Activated T-cell treated with anti-CD3 and anti-CD28 coated beads, Interleukin-2, amount 50 U/mL, for 72 hours (primary cell): ENCODE results near the gene NLRP1. TPM values are rescaled to one million over a fixed set of nuclear protein-coding genes. Genes with fewer than 3 reads are reported as not detected.

Source experiments
- ATAC-seq, 2 donors: fragments of 150-1000 bp; cut with Tn5 transposase; replicated peaks in 1 of 2; 2 replicates each; pipeline ENCODE4 v1.10.0; 2021; ENCODE audit warnings: moderate library complexity in 2 of 2, mild to moderate bottlenecking in 1 of 2
- DNase-seq, 2 donors: peaks; one replicate each; pipeline ENCODE4 v3.0.0; 2021 to 2022; ENCODE audit warnings: mixed read lengths in 1 of 2
- H3K27ac Mint-ChIP-seq: one replicate; pipeline ENCODE4 v1.8.0; 2022; ENCODE audit warnings: mild to moderate bottlenecking, moderate library complexity, mixed read lengths
- H3K27me3 Mint-ChIP-seq: one replicate; pipeline ENCODE4 v1.8.0; 2022; ENCODE audit warnings: low read depth, mixed read lengths
- H3K36me3 Mint-ChIP-seq, 2 donors: one replicate each; pipeline ENCODE4 v1.8.0; 2022; ENCODE audit warnings: mixed read lengths in 2 of 2, mild to moderate bottlenecking in 1 of 2; ENCODE audit not compliant: insufficient read depth in 2 of 2
- H3K4me1 Mint-ChIP-seq: one replicate; pipeline ENCODE4 v1.8.0; 2022; ENCODE audit warnings: low read depth, mixed read lengths
- H3K4me3 Mint-ChIP-seq, 2 donors: one replicate each; pipeline ENCODE4 v1.8.0; 2022; ENCODE audit warnings: mild to moderate bottlenecking in 2 of 2, mixed read lengths in 2 of 2, moderate library complexity in 2 of 2
- H3K9me3 Mint-ChIP-seq, 2 donors: one replicate each; pipeline ENCODE4 v1.8.0; 2022; ENCODE audit warnings: mixed read lengths in 2 of 2
- total RNA-seq, 2 donors: library from RNA; stranded (reverse); gene quantifications; one replicate each; pipeline ENCODE4 v1.2.3, GENCODE V29; 2022

Gene NLRP1
- total RNA-seq, 2 donors from 2014 or later, result 79.0 to 83.9 TPM

GRCh38 chr17:5607946-5608345, 23.6 kb upstream of the NLRP1 start:
- no peak overlapping the region for H3K4me3 Mint-ChIP-seq
- H3K36me3 Mint-ChIP-seq, result no peaks in the 10 kb centered on the region
- H3K27ac Mint-ChIP-seq, result no peak overlapping the region
- DNase-seq, result no peak
- no peaks in the 10 kb centered on the region for H3K4me1 Mint-ChIP-seq
- no peaks in the 10 kb centered on the region for H3K9me3 Mint-ChIP-seq
- H3K27me3 Mint-ChIP-seq, result peaks cover 23% of the 10 kb centered on the region
- no peak for ATAC-seq

- Mint-ChIP-seq H3K27ac (no peak overlapping the region), H3K36me3 (no peaks in the 10 kb centered on the region), H3K9me3 (no peaks in the 10 kb centered on the region), H3K4me1 (no peaks in the 10 kb centered on the region), H3K27me3 (peaks cover 44% of the 10 kb centered on the region), H3K4me3 (no peak overlapping the region)
- DNase-seq (no peak), ATAC-seq (no peak)
Observed at GRCh38 chr17:5605452-5605851, 21.1 kb upstream of the NLRP1 start.

DNA sequence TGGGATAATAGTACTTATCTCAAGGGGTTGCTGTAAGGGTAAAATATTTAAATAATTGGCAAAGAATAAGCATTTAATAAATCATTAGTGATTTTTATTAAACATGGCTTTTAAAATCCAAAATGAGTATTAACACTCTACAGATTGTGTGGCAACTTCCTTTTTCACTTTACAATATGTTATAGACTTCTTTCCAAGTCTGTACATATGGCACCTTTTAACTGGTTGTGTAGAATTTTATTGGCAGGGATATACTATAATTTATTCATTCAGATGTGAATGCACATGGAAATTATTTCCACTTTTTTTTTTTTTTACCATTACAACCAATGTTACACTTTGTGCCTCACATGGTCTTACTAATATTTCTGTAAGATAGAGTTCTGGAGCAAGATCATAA, 15.7 kb upstream of the NLRP1 start:
- Mint-ChIP-seq H3K27me3 (peaks cover 70% of the 10 kb centered on the region), H3K27ac (no peak overlapping the region), H3K4me3 (no peak overlapping the region), H3K4me1 (no peaks in the 10 kb centered on the region), H3K9me3 (no peaks in the 10 kb centered on the region), H3K36me3 (no peaks in the 10 kb centered on the region)
- ATAC-seq (no peak), DNase-seq (no peak)

DNA sequence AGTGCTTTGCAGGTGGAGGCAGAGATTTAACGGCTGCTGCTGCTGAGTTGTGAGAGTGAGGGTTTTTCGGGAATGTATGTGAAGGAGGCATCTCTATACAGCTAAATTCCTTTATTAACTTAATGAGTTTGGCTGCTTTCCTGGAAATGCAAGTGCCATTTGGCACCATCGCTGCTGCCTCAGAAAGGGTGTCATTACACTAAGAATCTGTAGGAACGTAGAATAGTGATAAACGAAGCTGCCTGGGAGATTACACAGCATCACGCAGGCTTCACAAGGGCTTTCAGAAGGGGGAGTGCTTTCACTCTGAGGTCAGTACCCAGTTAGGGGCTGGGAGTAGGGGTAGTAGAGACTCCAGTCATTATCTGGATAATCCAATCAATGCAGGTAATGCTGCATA, 14.1 kb upstream of the NLRP1 start:
- H3K27me3 Mint-ChIP-seq, result peaks cover 73% of the 10 kb centered on the region
- no peaks in the 10 kb centered on the region for H3K9me3 Mint-ChIP-seq
- H3K4me1 Mint-ChIP-seq, result no peaks in the 10 kb centered on the region
- H3K36me3 Mint-ChIP-seq, result no peaks in the 10 kb centered on the region
- ATAC-seq, result no peak
- no peak overlapping the region for H3K27ac Mint-ChIP-seq
- DNase-seq, result no peak
- H3K4me3 Mint-ChIP-seq, result no peak overlapping the region

GRCh38 chr17:5596421-5596820, 12.1 kb upstream of the NLRP1 start:
- H3K4me1 Mint-ChIP-seq, result no peaks in the 10 kb centered on the region
- ATAC-seq (no peak), DNase-seq (no peak)
- no peak overlapping the region for H3K27ac Mint-ChIP-seq
- no peaks in the 10 kb centered on the region for H3K9me3 Mint-ChIP-seq
- peaks cover 61% of the 10 kb centered on the region for H3K27me3 Mint-ChIP-seq
- no peaks in the 10 kb centered on the region for H3K36me3 Mint-ChIP-seq
- H3K4me3 Mint-ChIP-seq, result no peak overlapping the region

- no peak for DNase-seq
- Mint-ChIP-seq H3K27me3 (peaks cover 55% of the 10 kb centered on the region), H3K36me3 (no peaks in the 10 kb centered on the region), H3K4me3 (no peak overlapping the region), H3K4me1 (no peaks in the 10 kb centered on the region), H3K9me3 (no peaks in the 10 kb centered on the region), H3K27ac (no peak overlapping the region)
- no peak for ATAC-seq
Observed at GRCh38 chr17:5595831-5596230, 11.5 kb upstream of the NLRP1 start.

GRCh38 chr17:5592382-5592781, 8.1 kb upstream of the NLRP1 start:
- no peak overlapping the region for H3K27ac Mint-ChIP-seq
- peaks cover 5% of the 10 kb centered on the region for H3K4me1 Mint-ChIP-seq
- no peaks in the 10 kb centered on the region for H3K36me3 Mint-ChIP-seq
- H3K4me3 Mint-ChIP-seq, result no peak overlapping the region
- DNase-seq, result no peak
- H3K27me3 Mint-ChIP-seq, result peaks cover 28% of the 10 kb centered on the region
- no peak for ATAC-seq
- H3K9me3 Mint-ChIP-seq, result no peaks in the 10 kb centered on the region

- Mint-ChIP-seq H3K27me3 (peaks cover 24% of the 10 kb centered on the region), H3K4me3 (no peak overlapping the region), H3K9me3 (no peaks in the 10 kb centered on the region), H3K27ac (no peak overlapping the region), H3K4me1 (peaks cover 9% of the 10 kb centered on the region), H3K36me3 (no peaks in the 10 kb centered on the region)
- no peak for DNase-seq
- ATAC-seq, result no peak
Observed at GRCh38 chr17:5591966-5592365, 7.7 kb upstream of the NLRP1 start.

DNA sequence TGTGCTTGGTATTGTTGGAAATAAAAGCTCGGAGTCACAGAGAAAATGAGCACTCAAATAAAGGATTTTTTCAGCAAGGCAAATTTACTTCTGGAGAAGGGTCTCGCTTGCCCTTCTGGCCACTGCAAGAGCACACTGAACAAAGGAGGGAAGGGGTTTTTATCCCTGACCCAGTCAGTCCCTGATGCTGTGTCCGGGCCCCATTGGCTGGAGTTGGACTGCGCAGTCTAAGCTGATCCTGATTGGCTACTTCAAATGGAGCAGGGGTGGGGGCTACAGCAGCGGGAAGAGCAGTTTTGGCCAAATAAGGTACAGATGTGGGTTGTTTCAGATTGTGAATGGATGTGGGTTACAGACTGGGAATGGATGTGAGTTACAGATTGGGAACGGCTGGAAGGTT, 4.3 kb upstream of the NLRP1 start:
- DNase-seq, result no peak
- Mint-ChIP-seq H3K4me3 (no peak overlapping the region), H3K9me3 (no peaks in the 10 kb centered on the region), H3K27ac (no peak overlapping the region), H3K27me3 (no peaks in the 10 kb centered on the region), H3K36me3 (peaks cover 0 to 3% of the 10 kb centered on the region in 2 donors), H3K4me1 (peaks cover 42% of the 10 kb centered on the region)
- ATAC-seq, result no peak

GRCh38 chr17:5587438-5588032, 3.2 kb upstream of the NLRP1 start:
- H3K4me3 Mint-ChIP-seq, result peak overlapping the region; percentile 18 to 67
- H3K36me3 Mint-ChIP-seq, result peaks cover 0 to 5% of the 10 kb centered on the region in 2 donors
- no peaks in the 10 kb centered on the region for H3K27me3 Mint-ChIP-seq
- peak; percentile 41 to 65 for DNase-seq
- no peak for ATAC-seq
- H3K9me3 Mint-ChIP-seq, result no peaks in the 10 kb centered on the region
- peaks cover 50% of the 10 kb centered on the region for H3K4me1 Mint-ChIP-seq
- peak overlapping the region; percentile 51 for H3K27ac Mint-ChIP-seq

GRCh38 chr17:5585836-5586521, 1.7 kb upstream of the NLRP1 start:
- Mint-ChIP-seq H3K36me3 (peaks cover 0 to 8% of the 10 kb centered on the region in 2 donors), H3K9me3 (no peaks in the 10 kb centered on the region), H3K27me3 (no peaks in the 10 kb centered on the region), H3K4me1 (peaks cover 64% of the 10 kb centered on the region), H3K27ac (peak overlapping the region; percentile 31), H3K4me3 (peak overlapping the region; percentile 57 to 61)
- ATAC-seq, result peak; percentile 12 to 16
- DNase-seq, result peak; percentile 32 to 39

DNA sequence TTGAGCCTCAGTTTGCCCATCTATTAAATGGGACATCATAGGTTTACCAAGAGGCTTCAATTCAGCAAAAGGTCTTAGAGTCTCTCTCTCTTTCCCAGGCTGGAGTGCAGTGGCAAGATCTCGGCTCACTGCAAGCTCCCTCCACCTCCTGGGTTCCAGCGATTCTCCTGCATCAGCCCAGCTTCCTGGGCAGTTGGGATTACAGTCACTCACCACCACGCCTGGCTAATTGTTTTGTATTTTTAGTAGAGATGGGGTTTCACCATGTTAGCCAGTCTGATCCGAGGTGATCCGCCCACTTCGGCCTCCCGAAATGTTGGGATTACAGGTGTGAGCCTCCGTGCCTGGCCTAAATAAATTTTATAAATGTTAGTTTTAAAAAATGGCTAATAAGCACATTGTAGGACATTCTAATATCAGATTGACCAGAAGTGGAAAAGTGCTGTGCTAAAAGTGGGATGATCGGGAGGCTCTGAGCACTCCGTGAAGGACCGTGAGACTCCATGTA, 1.0 kb upstream of the NLRP1 start:
- Mint-ChIP-seq H3K36me3 (peaks cover 0 to 9% of the 10 kb centered on the region in 2 donors), H3K9me3 (no peaks in the 10 kb centered on the region), H3K4me3 (peak overlapping the region; percentile 96 to 97), H3K4me1 (peaks cover 70% of the 10 kb centered on the region), H3K27ac (no peak overlapping the region), H3K27me3 (no peaks in the 10 kb centered on the region)
- ATAC-seq (no peak), DNase-seq (no peak)

DNA sequence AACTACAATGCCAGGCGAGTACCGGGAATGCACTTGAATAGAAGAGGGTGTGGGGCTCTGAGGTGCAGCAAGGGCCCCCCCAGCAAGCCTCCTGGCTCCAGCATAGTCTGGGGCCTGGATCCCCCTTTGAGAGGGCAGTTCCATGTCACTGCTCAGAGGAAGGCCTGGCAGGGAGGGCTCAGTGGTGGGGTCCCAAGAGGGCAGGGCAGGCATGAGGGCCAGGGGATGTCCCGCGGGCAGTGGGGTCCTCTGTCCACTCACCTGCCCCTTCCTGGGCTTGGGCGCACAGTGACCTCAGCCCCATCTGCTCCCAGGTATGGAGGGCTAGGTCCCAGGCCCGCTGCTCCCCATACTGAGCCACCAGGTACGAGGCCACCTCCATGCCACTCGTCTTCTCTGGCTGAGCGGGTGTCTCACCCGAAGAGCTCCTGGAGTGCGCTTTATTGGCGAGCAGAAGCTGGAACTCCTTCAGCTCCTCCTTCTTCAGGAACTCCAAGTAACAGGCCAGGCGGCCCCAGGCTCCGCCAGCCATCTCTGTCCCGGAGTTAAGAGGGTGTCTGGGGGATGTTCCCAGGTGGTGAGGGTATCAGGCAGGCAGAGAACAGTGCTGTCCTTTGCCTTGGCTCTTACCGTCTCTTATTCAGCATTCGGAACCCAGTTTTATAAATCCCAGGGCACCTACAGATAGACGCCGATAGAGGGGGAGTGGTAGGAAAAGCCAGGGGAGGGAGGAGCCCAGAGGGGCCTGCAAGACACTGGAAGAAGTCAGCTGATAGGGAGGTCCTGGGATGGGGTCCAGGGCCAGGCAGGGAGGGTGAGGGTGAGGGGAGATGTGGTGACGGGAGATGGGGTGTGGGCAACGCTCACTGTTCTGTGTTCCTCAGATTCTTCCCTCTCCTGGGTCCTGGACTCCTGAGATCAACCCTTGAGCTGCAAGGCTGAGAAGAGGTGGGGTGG, 605 bp downstream of the NLRP1 start:
- no peaks in the 10 kb centered on the region for H3K9me3 Mint-ChIP-seq
- no peaks in the 10 kb centered on the region for H3K27me3 Mint-ChIP-seq
- H3K4me3 Mint-ChIP-seq, result peak overlapping the region; percentile 96 to 97
- peaks cover 80% of the 10 kb centered on the region for H3K4me1 Mint-ChIP-seq
- peak overlapping the region; percentile 97 for H3K27ac Mint-ChIP-seq
- peak; percentile 16 to 18 for ATAC-seq
- H3K36me3 Mint-ChIP-seq, result peaks cover 5 to 19% of the 10 kb centered on the region in 2 donors
- peak in 1 of 2 donors; percentile 24 for DNase-seq
